IMR-90 (cell line): ENCODE measurements around the gene UBASH3B. TPM values are rescaled to one million over a fixed set of nuclear protein-coding genes. Genes with fewer than 3 reads are reported as not detected.

Experiments
- ATAC-seq: fragments of 200-7000 bp; cut with Tn5 transposase; 2 replicates; pipeline ENCODE4 v1.9.1; 2020; ENCODE audit warnings: low read depth, mild to moderate bottlenecking, moderate library complexity
- BruUV-seq: library from RNA; stranded (reverse); fragments of 400-500 nt; replicated peaks from 2 replicates; lab custom pipeline; 2021; lab: Mats Ljungman, UMichigan
- CTCF ChIA-PET: fragments of 300-600 bp; formaldehyde crosslinking; extraction: SDS; loops from one replicate; lab custom pipeline; 2021; ENCODE audit warnings: antibody characterized with exemption; lab: Yijun Ruan, JAX
- POLR2A ChIA-PET: fragments of 300-600 bp; sonication (Branson Sonifier 250); formaldehyde crosslinking; loops from one replicate; lab custom pipeline; 2022; ENCODE audit warnings: antibody characterized with exemption; ENCODE audit not compliant: unreplicated experiment; lab: Charles Lee
- DNase-seq: peaks from one replicate; pipeline ENCODE4 v3.0.0; 2013
- H2AFZ ChIP-seq: replicated peaks from 2 replicates; pipeline ENCODE3; 2013; ENCODE audit warnings: low read length, mild to moderate bottlenecking; ENCODE audit not compliant: poor library complexity
- H2AK5ac ChIP-seq: 2 replicates; pipeline ENCODE4 v1.6.1; 2013; ENCODE audit warnings: low read depth, low read length, inconsistent platforms
- H2AK9ac ChIP-seq: replicated peaks from 2 replicates; pipeline ENCODE3; 2013; ENCODE audit warnings: mild to moderate bottlenecking, low read depth, low read length, moderate library complexity; ENCODE audit not compliant: poor library complexity
- H2BK120ac ChIP-seq: 2 replicates; pipeline ENCODE4 v1.6.1; 2013; ENCODE audit warnings: low read depth, low read length, inconsistent platforms
- H2BK15ac ChIP-seq: 3 replicates; pipeline ENCODE4 v1.6.1; 2013; ENCODE audit warnings: low read depth, low read length, inconsistent platforms
- H2BK20ac ChIP-seq: 2 replicates; pipeline ENCODE4 v1.6.1; 2013; ENCODE audit warnings: low read depth, mild to moderate bottlenecking, inconsistent platforms, low read length, moderate library complexity
- H2BK5ac ChIP-seq: 2 replicates; pipeline ENCODE4 v1.6.1; 2013; ENCODE audit warnings: mild to moderate bottlenecking, low read depth, low read length, inconsistent platforms; ENCODE audit not compliant: poor library complexity, severe bottlenecking
- H3K14ac ChIP-seq: replicated peaks from 2 replicates; pipeline ENCODE4 v1.6.1; 2013; ENCODE audit warnings: low read depth, low read length, inconsistent platforms
- H3K18ac ChIP-seq: 2 replicates; pipeline ENCODE4 v1.6.1; 2013; ENCODE audit warnings: low read depth, low read length, control low read depth
- H3K23ac ChIP-seq: 2 replicates; pipeline ENCODE4 v1.6.1; 2013; ENCODE audit warnings: low read depth, low read length, inconsistent platforms
- H3K27ac ChIP-seq: 2 replicates; pipeline ENCODE4 v1.5.1; 2013; ENCODE audit warnings: mild to moderate bottlenecking, control low read depth, low read length; ENCODE audit not compliant: insufficient read depth
- H3K27me3 ChIP-seq: 2 replicates; pipeline ENCODE4 v1.6.1; 2013; ENCODE audit warnings: low read length; ENCODE audit not compliant: control insufficient read depth, insufficient read depth
- H3K36me3 ChIP-seq: 2 replicates; pipeline ENCODE4 v1.6.1; 2013; ENCODE audit warnings: low read length, mixed read lengths; ENCODE audit not compliant: control insufficient read depth, insufficient read depth
- H3K4ac ChIP-seq: 2 replicates; pipeline ENCODE4 v1.6.1; 2013; ENCODE audit warnings: low read depth, low read length, inconsistent platforms
- H3K4me1 ChIP-seq: 2 replicates; pipeline ENCODE4 v1.6.1; 2013; ENCODE audit warnings: low read length, mixed read lengths; ENCODE audit not compliant: control insufficient read depth, insufficient read depth
- H3K4me2 ChIP-seq: 2 replicates; pipeline ENCODE4 v1.6.1; 2013; ENCODE audit warnings: low read depth, mild to moderate bottlenecking, control low read depth, low read length, moderate library complexity
- H3K4me3 ChIP-seq: 2 replicates; pipeline ENCODE4 v1.5.1; 2013; ENCODE audit warnings: low read depth, mild to moderate bottlenecking, control low read depth, low read length, moderate library complexity; ENCODE audit not compliant: insufficient read depth
- H3K56ac ChIP-seq: 2 replicates; pipeline ENCODE4 v1.6.1; 2013; ENCODE audit warnings: low read length, inconsistent platforms; ENCODE audit not compliant: insufficient read depth; ENCODE audit errors: extremely low read depth
- H3K79me1 ChIP-seq, 2 experiments: 2 replicates each; pipeline ENCODE4 v1.6.1; 2013; ENCODE audit warnings: low read length in 2 of 2, inconsistent platforms in 1 of 2, low read depth in 1 of 2
- H3K9ac ChIP-seq: 2 replicates; pipeline ENCODE4 v1.6.1; 2013; ENCODE audit warnings: low read depth, low read length, control low read depth
- H3K9me1 ChIP-seq: 2 replicates; pipeline ENCODE4 v1.6.1; 2013; ENCODE audit warnings: low read length, inconsistent platforms; ENCODE audit not compliant: insufficient read depth
- H3K9me3 ChIP-seq: 2 replicates; pipeline ENCODE4 v1.6.1; 2013; ENCODE audit warnings: low read length; ENCODE audit not compliant: control insufficient read depth, insufficient read depth
- H4K20me1 ChIP-seq: 2 replicates; pipeline ENCODE4 v1.6.1; 2013; ENCODE audit warnings: low read length, inconsistent platforms; ENCODE audit not compliant: insufficient read depth
- H4K5ac ChIP-seq: 2 replicates; pipeline ENCODE4 v1.6.1; 2013; ENCODE audit warnings: mild to moderate bottlenecking, low read depth, low read length, control low read depth
- H4K8ac ChIP-seq, 2 experiments: 2 replicates each; pipeline ENCODE4 v1.6.1; 2013; ENCODE audit warnings: low read depth in 2 of 2, low read length in 2 of 2, control low read depth in 1 of 2, inconsistent platforms in 1 of 2
- H4K91ac ChIP-seq: 2 replicates; pipeline ENCODE4 v1.6.1; 2013; ENCODE audit warnings: low read depth, low read length, inconsistent platforms; ENCODE audit not compliant: insufficient read depth
- BHLHE40 ChIP-seq: fragments of 150-350 bp; IDR thresholded peaks from 2 replicates; pipeline ENCODE4 v1.6.1; 2016; ENCODE audit warnings: mild to moderate bottlenecking, low read depth, low read length
- CEBPB ChIP-seq: IDR thresholded peaks from 2 replicates; pipeline ENCODE4 v1.6.1; 2012; ENCODE audit warnings: low read depth, low read length, improper control_type of control experiment
- CHD1 ChIP-seq: IDR thresholded peaks from 2 replicates; pipeline ENCODE4 v1.6.1; 2012; ENCODE audit warnings: low read depth, low read length, improper control_type of control experiment
- CTCF ChIP-seq: conservative IDR thresholded peaks from 2 replicates; pipeline ENCODE4 v1.5.1; 2012; ENCODE audit warnings: mild to moderate bottlenecking, low read depth, low read length, improper control_type of control experiment
- MAFK ChIP-seq: IDR thresholded peaks from 2 replicates; pipeline ENCODE4 v1.6.1; 2012; ENCODE audit warnings: low read depth, low read length, improper control_type of control experiment
- RCOR1 ChIP-seq: IDR thresholded peaks from 2 replicates; pipeline ENCODE4 v1.6.1; 2012; ENCODE audit warnings: mild to moderate bottlenecking, low read length, improper control_type of control experiment; ENCODE audit not compliant: insufficient replicate concordance
- RFX5 ChIP-seq: IDR thresholded peaks from 2 replicates; pipeline ENCODE4 v1.8.0; 2012; ENCODE audit warnings: low read depth, mild to moderate bottlenecking, low read length, moderate library complexity
- USF2 ChIP-seq: fragments of 150-350 bp; IDR thresholded peaks from 2 replicates; pipeline ENCODE4 v1.6.1; 2017; ENCODE audit warnings: mild to moderate bottlenecking, antibody characterized with exemption, low read length, low read depth
- dilution Hi-C: fragments of 300-500 bp; cut with HindIII; formaldehyde crosslinking; loops from one replicate; pipeline ENCODE4 v1.14.3; 2018; ENCODE audit warnings: low sequenced_read_pairs; ENCODE audit not compliant: unreplicated experiment
- in situ Hi-C: fragments of 300-500 bp; cut with MboI; formaldehyde crosslinking; loops from 3 replicates; pipeline ENCODE4 v1.14.3; 2019; ENCODE audit warnings: low sequenced_read_pairs, inconsistent platforms, mixed read lengths
- intact Hi-C: fragments of 100-400 bp; cut with micrococcal nuclease; formaldehyde crosslinking; loops from 2 replicates; pipeline ENCODE4 v1.10.0; 2022
- polyA plus RNA-seq, 3 experiments: library from polyadenylated mRNA; depleted of rRNA; stranded (reverse); fragments of >200 nt; gene quantifications; 2 replicates each; pipeline ENCODE4 v1.2.3, GENCODE V29; 2012; ENCODE audit warnings: low replicate concordance in 1 of 3
- total RNA-seq: library from RNA; depleted of rRNA; stranded (reverse); fragments of >200 nt; gene quantifications from 2 replicates; pipeline ENCODE4 v1.2.3, GENCODE V29; 2012

UBASH3B gene
- total and polyA plus RNA-seq, 2 of the 4 experiments (the other 2 are of a cell fraction), result 27.2 to 48.0 TPM

GRCh38 chr11:122666743-122667142 lies 11.2 kb downstream of the UBASH3B start:
- ChIA-PET POLR2A (interaction anchor here (0.5 kb wide), 1 partner anchor 9 kb away, joined by 3 read pairs; no protein-coding TSS in a partner anchor), CTCF (interaction anchor here (2.0 kb wide), 1 partner anchor 115 kb away, joined by 4 read pairs; no protein-coding TSS in a partner anchor)
- in situ Hi-C loops (no loop called here), intact Hi-C loops (no loop called here), dilution Hi-C loops (no loop called here)
- TF ChIP-seq CHD1, result no peak
- TF ChIP-seq CEBPB, result no peak
- no peak for TF ChIP-seq RFX5
- TF ChIP-seq BHLHE40, result no peak
- TF ChIP-seq RCOR1, result no peak
- TF ChIP-seq USF2, result no peak
- TF ChIP-seq CTCF, result no peak
- TF ChIP-seq MAFK, result no peak
- Histone ChIP-seq H2AK9ac (no peak overlapping the region), H4K91ac (no peak overlapping the region), H4K5ac (no peak overlapping the region), H3K4me3 (no peak overlapping the region), H3K23ac (no peak overlapping the region), H3K56ac (no peak overlapping the region), H3K27me3 (no peaks in the 10 kb centered on the region), H3K18ac (no peak overlapping the region), H3K79me1 (peaks cover 37 to 92% of the 10 kb centered on the region in 2 experiments), H3K36me3 (peaks cover 4% of the 10 kb centered on the region; the same call in 1 of the 2 replicates), H3K9ac (no peak overlapping the region), H3K27ac (no peak overlapping the region), H2AFZ (no peak overlapping the region), H2BK15ac (0 out of 3 replicates have a peak overlapping the region, but pooled peaks have one; percentile 25), H3K9me3 (peaks cover 4% of the 10 kb centered on the region), H2BK5ac (no peak overlapping the region), H3K9me1 (peaks cover 30% of the 10 kb centered on the region), H3K4ac (peak overlapping the region; percentile 18; the same call in 1 of the 2 replicates), H3K4me2 (no peak overlapping the region), H2AK5ac (peak overlapping the region; percentile 77; the same call in 1 of the 2 replicates), H4K8ac (no peak overlapping the region), H2BK120ac (peak overlapping the region; percentile 4; the same call in 1 of the 2 replicates), H4K20me1 (peaks cover 26% of the 10 kb centered on the region), H3K4me1 (peaks cover 29% of the 10 kb centered on the region), H3K14ac (peak overlapping the region; percentile 7; the same call in 1 of the 2 replicates), H2BK20ac (no peak overlapping the region)
- no peak for DNase-seq
- no TSS peak for BruUV-seq
- no peak for ATAC-seq
